Right ventricle myocardium superior (tissue), 1 donor: ENCODE results near the gene B3GNT9. TPM values are rescaled to one million over a fixed set of nuclear protein-coding genes. Genes with fewer than 3 reads are reported as not detected.

Source experiments
- ATAC-seq: fragments of 200-7000 bp; cut with Tn5 transposase; one replicate; pipeline ENCODE4 v1.9.1; 2020; ENCODE audit warnings: mild to moderate bottlenecking; ENCODE audit not compliant: poor library complexity
- DNase-seq: peaks from one replicate; pipeline ENCODE4 v3.0.0-alpha.2; 2020
- intact Hi-C: fragments of 100-400 bp; cut with DNase I; formaldehyde crosslinking; loops from one replicate; pipeline ENCODE4 v1.11.2; 2022
- total RNA-seq: library from RNA; stranded (reverse); fragmentation: NEBNext Ultra II Directional; extraction: Animal tissue kit (Norgen Biotek cat#: 25700); gene quantifications from one replicate; pipeline ENCODE4 v1.2.1, GENCODE V29; 2021
- donor health status: DM: no; HTN: yes; CAD: no; lungs with severe emphysema.

Gene B3GNT9
- total RNA-seq, 1 donor from 2014 or later: 8.1 TPM

DNA sequence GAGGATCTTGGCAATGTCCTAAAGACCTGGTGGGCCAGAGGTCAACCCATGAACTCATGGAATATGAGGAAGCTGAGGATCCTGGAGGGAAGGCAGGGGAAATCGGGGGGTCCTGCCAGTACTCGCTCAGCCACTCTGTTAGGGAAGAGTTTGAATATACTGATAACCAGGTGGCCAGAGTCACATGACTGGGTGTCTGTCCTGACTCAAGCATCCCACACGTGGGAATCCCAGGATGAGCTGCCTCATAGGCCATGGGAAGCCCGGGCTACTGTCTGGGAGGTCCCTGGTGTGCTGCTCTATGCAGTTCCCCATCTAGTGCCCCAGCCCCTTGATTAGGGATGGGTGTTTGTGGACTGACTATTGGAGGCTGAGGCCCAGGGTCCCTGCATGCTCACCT, 37.5 kb upstream of the B3GNT9 start:
- intact Hi-C loops: no loop called here
- ATAC-seq (no peak), DNase-seq (no peak)

DNA sequence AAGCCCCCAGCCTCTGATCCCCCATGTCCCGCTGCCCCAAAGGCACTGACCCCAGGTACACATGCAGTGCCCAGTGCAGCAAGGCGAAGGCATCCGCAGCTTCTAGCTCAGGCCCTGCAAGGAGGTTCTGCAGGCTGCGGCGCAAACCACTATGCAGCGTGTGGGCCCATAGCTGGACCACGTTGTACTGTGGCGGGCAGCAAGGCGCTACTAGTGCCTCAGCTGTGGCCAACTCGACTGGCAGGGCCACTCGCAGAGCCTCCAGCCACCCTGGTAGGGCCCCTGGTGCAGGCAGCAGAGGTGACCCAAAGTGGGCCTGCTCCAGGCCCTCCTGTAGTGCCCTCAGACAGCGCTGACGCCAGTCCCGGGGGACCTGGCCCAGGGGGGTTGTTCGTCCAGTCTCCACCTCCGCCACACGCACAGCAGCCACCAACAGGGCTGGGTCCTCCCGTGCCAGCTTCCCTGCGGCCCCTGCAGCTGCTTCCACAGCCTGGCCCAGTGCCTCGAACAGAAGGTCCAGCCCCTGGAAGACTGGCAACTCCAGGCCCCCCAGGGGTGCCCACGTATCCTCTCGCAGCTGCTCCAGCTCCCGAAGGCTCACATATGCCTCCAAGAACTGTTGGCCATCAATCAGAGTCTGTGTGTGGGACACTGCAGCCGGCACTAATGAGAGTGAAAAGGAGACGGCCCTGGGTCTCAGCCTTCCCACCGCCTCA, 36.5 kb upstream of the B3GNT9 start:
- DNase-seq: no peak
- no peak for ATAC-seq
- intact Hi-C loops: no loop called here

DNA sequence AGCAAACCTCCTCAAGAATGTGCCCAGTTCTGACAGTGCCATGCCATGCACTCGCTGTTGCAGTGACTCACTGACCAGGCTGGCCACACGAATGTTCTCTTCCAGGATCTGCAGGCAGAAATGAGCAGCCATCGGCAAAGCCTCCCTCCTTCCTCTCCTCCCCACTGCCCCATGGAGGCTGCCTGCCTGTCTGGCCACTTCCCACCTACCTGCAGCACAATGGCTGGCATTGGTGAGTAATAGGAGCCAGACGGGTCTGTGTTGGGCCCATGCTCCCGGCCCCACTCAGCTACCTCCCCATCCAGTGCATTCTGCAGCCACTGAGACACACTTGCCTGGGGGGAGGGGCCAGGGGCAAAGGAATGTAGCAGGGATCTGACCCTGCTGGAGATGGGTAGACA, 35.8 kb upstream of the B3GNT9 start:
- ATAC-seq (no peak), DNase-seq (no peak)
- intact Hi-C loops: no loop called here

DNA sequence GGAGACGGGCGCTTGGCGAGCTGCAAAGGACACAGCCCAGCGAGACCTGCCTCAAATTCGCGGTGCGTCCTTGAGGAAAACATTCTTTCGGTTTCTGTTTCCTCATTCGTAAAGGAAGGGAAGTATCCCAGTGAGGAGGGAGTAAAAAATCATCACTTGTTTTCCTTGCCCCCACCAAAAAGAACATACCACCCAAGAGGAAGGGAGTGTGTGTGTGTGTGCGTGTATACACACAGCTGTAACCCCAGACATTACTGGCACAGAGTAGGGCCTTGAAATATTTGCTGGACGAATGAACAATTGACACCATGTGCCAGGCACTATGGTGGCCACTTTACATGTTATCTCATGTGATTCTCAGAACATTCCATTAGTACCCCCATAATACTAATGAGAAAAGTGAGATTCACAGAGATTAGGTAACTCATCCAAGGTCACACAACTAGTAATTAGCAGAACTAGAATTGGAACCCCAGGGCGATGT, 34.9 kb upstream of the B3GNT9 start:
- ATAC-seq: no peak
- no peak for DNase-seq
- intact Hi-C loops: loop anchor here (2.0 kb wide), 1 partner anchor 209 kb away; no protein-coding TSS in a partner anchor

GRCh38 chr16:67184995-67185650, 34.3 kb upstream of the B3GNT9 start:
- intact Hi-C loops: loop anchor here (2.0 kb wide), 1 partner anchor 208 kb away; no protein-coding TSS in a partner anchor
- ATAC-seq: peak; percentile 60
- DNase-seq: peak; percentile 95

GRCh38 chr16:67184453-67184994, 33.7 kb upstream of the B3GNT9 start:
- intact Hi-C loops: loop anchor here (2.0 kb wide), 1 partner anchor 208 kb away; no protein-coding TSS in a partner anchor
- DNase-seq (no peak), ATAC-seq (peak; percentile 29)

DNA sequence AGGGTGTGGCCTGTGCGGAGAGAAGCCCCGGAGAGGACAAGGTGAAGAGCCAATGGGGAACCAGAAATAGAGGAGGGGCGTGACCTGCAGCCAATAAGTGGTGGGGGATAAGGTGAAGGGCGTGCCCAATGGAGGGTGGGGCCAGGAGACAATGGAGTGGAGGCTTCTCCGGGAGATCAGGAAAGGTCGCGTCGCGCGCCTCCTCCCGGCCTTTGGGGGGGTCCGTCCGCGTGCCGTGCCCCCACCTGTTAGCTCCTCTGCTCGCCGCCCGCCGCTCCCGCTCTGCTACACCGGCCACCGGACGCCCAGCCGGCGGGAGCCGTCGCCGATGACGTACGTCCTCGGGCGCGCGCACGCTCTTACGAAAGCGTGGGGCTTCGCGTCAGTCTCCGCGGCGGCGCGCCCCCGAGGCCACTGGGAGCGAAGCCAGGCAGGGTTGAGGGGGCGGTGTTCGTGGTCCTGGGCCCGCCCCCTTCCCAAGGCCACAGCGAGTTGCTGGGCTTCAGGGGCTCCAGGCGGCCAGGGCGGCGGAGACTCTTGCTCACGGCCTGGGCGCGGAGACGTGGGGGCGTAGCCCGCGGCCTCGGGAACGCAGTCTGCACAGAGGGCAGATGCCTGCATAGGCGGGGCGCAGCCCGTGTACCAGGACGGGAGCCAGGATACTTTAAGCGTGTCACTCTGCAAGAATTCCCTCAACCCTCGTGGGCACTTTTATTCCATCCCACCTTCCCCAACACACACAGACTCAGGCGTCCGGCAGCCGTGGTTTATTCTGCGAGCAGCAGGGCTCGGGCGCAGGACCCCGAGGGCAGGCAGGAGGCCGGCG, 33.0 kb upstream of the B3GNT9 start, which contains the start of gene MATCAP1:
MATCAP1 (minus strand) TSS at position 337 of the 826 bp plus-strand sequence. CDS start 3,353 bp downstream, outside the sequence.
- ATAC-seq: peak; percentile 94
- intact Hi-C loops: loop anchor here (2.0 kb wide), 1 partner anchor 207 kb away; no protein-coding TSS in a partner anchor
- peak; percentile 95 for DNase-seq

DNA sequence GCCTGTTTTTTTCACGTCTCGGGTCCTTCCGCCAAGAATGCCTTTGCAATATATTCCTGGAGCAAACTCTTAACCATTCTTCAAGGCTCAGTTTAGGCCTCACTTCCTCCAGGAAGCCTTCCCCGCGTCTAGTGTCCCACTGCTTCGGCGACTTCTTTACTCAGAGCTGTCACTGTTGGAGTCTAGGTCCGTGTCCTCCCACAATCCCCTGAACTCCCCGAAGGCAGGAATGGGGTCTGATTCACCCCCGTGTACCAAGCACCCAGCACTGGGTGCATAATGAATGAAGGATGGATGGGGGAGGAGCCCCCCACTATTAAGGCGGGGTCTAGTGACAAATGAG, 32.5 kb upstream of the B3GNT9 start:
- ATAC-seq (no peak), DNase-seq (no peak)
- intact Hi-C loops: no loop called here

- intact Hi-C loops: no loop called here
- ATAC-seq (no peak), DNase-seq (no peak)
Observed at GRCh38 chr16:67182288-67182687, 31.5 kb upstream of the B3GNT9 start.

DNA sequence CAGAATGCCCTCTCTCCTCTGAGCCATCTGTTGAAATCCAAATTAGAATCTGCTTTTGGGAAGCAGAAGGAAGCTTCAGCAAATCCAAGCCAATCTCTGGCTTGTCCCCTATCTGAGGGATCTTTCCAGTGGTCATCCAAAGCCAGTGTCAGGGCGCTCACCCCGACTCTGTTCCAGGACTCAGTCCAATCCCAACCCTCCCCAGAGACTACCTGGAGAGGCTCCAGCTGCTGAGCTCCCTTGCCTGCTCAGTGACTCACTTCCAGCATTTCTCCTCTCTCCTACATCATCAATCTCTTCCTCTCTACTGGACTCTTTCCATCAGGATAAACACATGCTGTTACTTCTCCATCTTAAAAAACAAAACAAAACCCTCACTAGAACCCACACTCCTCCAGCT, 30.5 kb upstream of the B3GNT9 start:
- DNase-seq (no peak), ATAC-seq (no peak)
- intact Hi-C loops: no loop called here

- no peak for DNase-seq
- intact Hi-C loops: no loop called here
- no peak for ATAC-seq
Observed at GRCh38 chr16:67180166-67180565, 29.4 kb upstream of the B3GNT9 start.

DNA sequence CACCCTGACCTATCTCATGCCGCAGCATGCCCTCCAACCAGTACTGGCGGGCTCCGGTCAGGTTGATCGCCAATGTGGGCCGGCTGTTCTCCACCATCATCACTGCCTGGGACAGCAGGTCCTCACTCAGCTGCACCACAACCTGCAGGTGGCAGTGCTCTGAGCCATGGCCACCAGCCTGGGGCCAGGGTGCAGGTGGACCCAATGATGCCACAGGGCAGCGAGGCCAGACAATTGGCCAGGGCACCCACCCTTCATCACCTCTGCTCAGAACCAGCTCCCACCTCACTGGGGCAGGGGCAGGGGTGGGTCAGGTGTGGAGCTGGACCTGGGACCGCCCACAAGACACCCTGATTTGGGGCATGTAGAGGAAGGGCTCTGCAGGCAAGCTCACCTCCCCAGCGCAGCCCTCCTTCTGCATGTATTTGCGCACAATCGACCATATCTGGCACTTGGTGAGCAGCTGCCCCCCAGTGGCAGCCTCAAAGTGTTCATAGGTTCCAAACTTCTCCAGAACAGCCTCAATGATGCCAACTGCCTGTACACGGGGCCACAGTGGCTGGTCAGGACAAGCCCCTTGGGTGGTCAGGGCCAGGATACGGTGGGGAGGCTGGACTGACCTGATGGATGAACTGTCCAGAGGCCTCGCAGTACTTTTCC, 28.8 kb upstream of the B3GNT9 start:
- DNase-seq (no peak), ATAC-seq (no peak)
- intact Hi-C loops: no loop called here

- DNase-seq (peak; percentile 73), ATAC-seq (peak; percentile 48)
- intact Hi-C loops: no loop called here
Observed at GRCh38 chr16:67177743-67178699, 27.2 kb upstream of the B3GNT9 start.

DNA sequence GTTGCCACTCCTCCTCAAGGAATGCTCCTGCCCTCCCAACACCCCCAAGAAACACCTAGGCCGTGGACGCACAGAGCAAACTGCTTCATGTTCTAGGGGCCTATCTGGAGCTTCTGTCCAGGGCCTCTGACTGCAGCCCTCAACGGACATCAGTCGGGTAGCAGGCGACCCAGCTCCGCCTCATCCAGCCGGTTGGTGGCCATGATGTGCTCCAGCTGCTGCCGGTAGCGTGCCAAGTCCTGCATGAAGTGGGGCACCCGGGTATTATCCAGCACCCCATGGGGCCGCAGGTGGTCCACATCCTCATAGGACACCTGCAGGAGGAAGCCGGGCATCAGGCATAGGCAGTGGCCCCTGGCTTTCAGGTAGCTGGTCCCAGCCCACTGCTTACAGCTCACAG, 25.9 kb upstream of the B3GNT9 start:
- intact Hi-C loops: no loop called here
- ATAC-seq: no peak
- DNase-seq: no peak

- intact Hi-C loops: no loop called here
- DNase-seq (no peak), ATAC-seq (no peak)
Observed at GRCh38 chr16:67174706-67175231, 24.0 kb upstream of the B3GNT9 start.

GRCh38 chr16:67173808-67174705, 23.3 kb upstream of the B3GNT9 start:
- peak; percentile 94 for DNase-seq
- intact Hi-C loops: no loop called here
- ATAC-seq: peak; percentile 70
